ENCODE results near the gene CDC42EP1. TPM values are rescaled to one million over a fixed set of nuclear protein-coding genes. Genes with fewer than 3 reads are reported as not detected.

CDC42EP1 gene, protein sequence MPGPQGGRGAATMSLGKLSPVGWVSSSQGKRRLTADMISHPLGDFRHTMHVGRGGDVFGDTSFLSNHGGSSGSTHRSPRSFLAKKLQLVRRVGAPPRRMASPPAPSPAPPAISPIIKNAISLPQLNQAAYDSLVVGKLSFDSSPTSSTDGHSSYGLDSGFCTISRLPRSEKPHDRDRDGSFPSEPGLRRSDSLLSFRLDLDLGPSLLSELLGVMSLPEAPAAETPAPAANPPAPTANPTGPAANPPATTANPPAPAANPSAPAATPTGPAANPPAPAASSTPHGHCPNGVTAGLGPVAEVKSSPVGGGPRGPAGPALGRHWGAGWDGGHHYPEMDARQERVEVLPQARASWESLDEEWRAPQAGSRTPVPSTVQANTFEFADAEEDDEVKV
- 2.5 TPM for total RNA-seq

DNA sequence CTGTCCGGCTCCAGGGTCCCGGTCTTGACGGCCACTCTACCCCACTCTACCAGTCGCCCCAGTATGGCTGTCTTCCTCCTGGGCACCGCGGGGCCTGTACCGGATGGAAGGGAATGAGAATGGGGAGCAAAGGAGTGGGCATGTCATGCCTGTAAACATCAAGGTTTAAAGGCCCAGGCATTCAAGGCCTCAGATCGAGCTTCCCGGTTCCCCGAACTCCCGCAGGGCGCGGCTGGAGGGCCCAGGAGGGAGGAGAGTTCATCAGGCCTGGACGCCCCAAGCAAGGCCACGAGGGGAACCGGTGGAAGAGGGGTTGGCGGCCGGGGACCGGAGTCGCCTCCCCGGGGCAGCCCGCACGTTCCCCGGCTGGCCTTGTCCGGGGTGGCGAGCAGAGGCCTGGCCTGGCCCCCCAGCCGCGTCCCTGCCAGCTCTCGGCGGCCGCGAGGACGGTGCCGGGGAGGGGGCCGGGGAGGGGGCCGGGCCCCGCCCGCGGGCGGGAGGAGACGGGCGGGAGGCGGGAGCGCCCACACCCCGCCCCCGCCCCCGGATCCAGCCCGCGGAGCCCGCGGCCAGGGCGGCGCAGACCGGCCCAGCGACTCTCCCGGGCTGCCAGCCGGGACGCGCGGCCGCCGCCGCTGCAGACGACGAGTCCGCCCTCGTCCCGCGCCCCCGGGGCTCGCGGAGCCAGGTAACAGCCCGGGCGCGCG, at the start of gene CDC42EP1:
Gene CDC42EP1 (plus strand): TSS at position 580 of the 707 bp plus-strand sequence. CDS start 5,870 bp downstream, outside the sequence.

DNA sequence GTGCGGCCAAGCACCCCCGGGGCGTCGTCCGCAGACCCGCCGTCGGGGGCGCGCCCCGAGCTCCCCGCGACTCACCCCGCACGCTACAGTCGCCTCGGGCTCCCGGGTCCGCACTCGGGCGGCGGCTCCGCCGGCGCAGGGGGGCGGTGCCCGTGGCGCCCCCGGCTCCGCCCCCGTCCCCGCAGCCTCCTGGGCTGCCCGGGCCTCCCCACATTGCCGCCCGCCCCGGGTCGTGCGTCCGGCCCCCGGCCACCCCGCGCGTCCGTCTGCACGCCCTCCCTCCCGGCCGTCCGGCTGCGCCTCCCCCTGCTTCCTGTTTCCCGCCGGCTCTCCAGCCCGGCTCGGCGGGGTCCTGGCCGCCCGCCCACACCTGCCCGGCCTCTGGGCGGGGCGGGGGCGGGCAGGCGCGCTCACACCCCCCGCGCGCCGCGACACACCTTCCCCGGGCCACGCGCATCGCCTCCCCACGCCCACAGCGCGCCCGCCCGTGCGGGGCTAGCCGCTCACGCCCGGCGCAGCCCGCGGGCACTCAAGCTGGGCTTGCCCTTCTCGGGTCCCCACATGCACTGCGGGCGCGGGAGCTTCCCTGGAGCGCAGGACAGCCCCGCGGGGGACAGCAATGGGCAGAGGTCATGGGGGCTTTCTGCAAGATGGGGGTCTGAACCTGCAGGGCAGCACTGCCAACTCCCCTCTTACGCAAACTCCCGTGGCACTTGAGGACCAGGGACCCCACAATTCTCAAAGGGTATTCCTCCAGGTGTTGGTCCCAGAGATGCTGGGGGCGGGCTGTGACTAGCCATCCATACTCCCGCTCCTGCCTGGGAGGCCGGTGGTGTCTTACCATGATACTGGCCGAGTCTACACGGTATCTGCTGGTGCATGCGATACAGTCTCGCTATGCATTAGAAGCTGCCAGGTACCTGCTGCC, 40.7 kb upstream of the CDC42EP1 start, which contains the start of gene CARD10:
Gene CARD10 (minus strand): TSS at position 148 of the 928 bp plus-strand sequence. CDS start 215 bp downstream, outside the sequence.

DNA sequence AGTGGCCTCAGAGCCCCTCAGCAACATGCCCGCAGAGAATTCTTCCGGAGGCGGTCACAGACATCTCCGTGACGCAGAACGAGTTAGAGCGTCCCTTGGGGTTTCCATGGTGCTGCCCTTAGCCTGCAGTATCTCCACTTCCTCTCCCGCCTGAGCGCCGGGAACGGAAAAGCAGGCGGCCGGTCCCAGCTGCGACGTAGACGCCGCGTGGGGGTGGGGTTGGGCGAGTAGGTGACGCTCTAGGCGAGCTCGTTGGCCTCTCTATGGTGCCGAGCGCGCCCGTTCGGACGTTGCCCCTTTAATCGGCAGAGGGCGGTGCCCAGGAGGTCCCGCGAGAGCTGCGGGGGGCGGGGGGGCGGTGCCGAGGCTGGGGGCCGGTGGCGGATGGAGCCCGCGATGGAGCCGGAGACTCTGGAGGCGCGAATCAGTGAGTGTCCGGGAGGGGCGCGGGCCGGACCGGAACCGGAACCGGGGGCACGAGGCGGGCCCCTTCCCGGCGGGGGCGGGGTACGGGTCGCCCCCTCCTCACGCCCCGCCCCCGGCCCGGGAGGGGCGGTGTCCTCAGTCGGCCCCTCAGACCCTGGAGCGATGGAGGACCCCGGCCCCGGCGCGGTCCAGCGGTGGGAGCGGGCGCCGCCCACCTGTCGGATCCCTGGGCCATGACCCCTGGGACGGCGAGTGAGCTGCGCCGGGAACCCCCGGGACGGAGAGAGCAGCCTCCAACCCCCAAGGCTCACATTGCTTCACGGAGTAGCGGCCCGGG, 48.4 kb downstream of the CDC42EP1 start, which contains the start of gene GGA1:
Gene GGA1 (plus strand): TSS at position 358 of the 763 bp plus-strand sequence. CDS start 27 bp downstream, at position 385.

Small RNA genes lying within 50 kb of the gene (small RNA-seq; reads per million reads assigned to genes)
- gene RF00017 (ENCODE audit: low replicate concordance) = not detected

Other genes starting within 250 kb of the CDC42EP1 start
- gene ELFN2, start 133.0 kb upstream of the CDC42EP1 start, total RNA-seq = 21.9 TPM
- 3.4 TPM for gene MFNG, start 74.1 kb upstream of the CDC42EP1 start, total RNA-seq
- gene CARD10, start 41.1 kb upstream of the CDC42EP1 start, total RNA-seq = 2.2 TPM
- not detected for gene LGALS2, start 19.6 kb downstream of the CDC42EP1 start, total RNA-seq
- 70.4 TPM for gene GGA1, start 48.4 kb downstream of the CDC42EP1 start, total RNA-seq
- gene SH3BP1, start 79.2 kb downstream of the CDC42EP1 start, total RNA-seq = 0.94 TPM
- 42.6 TPM for gene PDXP, start 98.2 kb downstream of the CDC42EP1 start, total RNA-seq
- 69.8 TPM for gene LGALS1, start 115.2 kb downstream of the CDC42EP1 start, total RNA-seq
- 16.3 TPM for gene NOL12, start 125.9 kb downstream of the CDC42EP1 start, total RNA-seq
- 35.7 TPM for gene TRIOBP, start 136.6 kb downstream of the CDC42EP1 start, total RNA-seq
- gene GCAT, start 247.5 kb downstream of the CDC42EP1 start, total RNA-seq = 7.5 TPM

Measured in parietal lobe (tissue), 2 donors.